Muscle of leg (tissue), 11 donors: ENCODE measurements around the gene PPP3CA. TPM values are rescaled to one million over a fixed set of nuclear protein-coding genes. Genes with fewer than 3 reads are reported as not detected.

ENCODE experiments used
- DNase-seq: peaks from one replicate; pipeline ENCODE4 v3.0.0; 2013
- H3K27ac ChIP-seq: one replicate; pipeline ENCODE4 v1.5.1; 2013; ENCODE audit warnings: mild to moderate bottlenecking, low read length, control low read depth
- H3K27me3 ChIP-seq: one replicate; pipeline ENCODE4 v1.6.1; 2013; ENCODE audit warnings: low read length; ENCODE audit not compliant: control insufficient read depth, insufficient read depth
- H3K36me3 ChIP-seq: one replicate; pipeline ENCODE4 v1.6.1; 2013; ENCODE audit warnings: low read length; ENCODE audit not compliant: control insufficient read depth, insufficient read depth
- H3K4me1 ChIP-seq: one replicate; pipeline ENCODE4 v1.6.1; 2013; ENCODE audit warnings: low read length; ENCODE audit not compliant: control insufficient read depth, insufficient read depth
- H3K4me3 ChIP-seq: one replicate; pipeline ENCODE4 v1.5.1; 2013; ENCODE audit warnings: low read length, control low read depth
- H3K9me3 ChIP-seq: replicated peaks from 2 replicates; pipeline ENCODE4 v1.6.1; 2013; ENCODE audit warnings: low read depth, low read length; ENCODE audit not compliant: control insufficient read depth
- WGBS: methylation state at CpG from one replicate; pipeline ENCODE4 v1.1.5; 2013; ENCODE audit warnings: missing lambda C conversion rate; ENCODE audit not compliant: insufficient coverage; 5-methylcytosine and 5-hydroxymethylcytosine counted together
- polyA plus RNA-seq, 8 donors: library from polyadenylated mRNA; unstranded; fragments of 120-200 nt; gene quantifications; one replicate each; pipeline versions ENCODE4 v1.2.1 to v1.2.3, GENCODE V29; 2013; ENCODE audit warnings: inconsistent platforms in 1 of 8, low replicate concordance in 1 of 8; ENCODE audit not compliant: insufficient read length in 8 of 8, insufficient read depth in 1 of 8
- total RNA-seq: library from RNA; stranded (reverse); fragments of 120-200 nt; gene quantifications from one replicate; pipeline ENCODE4 v1.2.4, GENCODE V29; 2013

The PPP3CA gene
- total and polyA plus RNA-seq, 9 donors = 18.2 to 41.9 (median 29.9) TPM

GRCh38 chr4:101122019-101122418 lies 225.3 kb downstream of the PPP3CA start:
- Histone ChIP-seq H3K9me3 (no peaks in the 10 kb centered on the region), H3K27me3 (no peaks in the 10 kb centered on the region), H3K4me1 (no peaks in the 10 kb centered on the region), H3K36me3 (no peaks in the 10 kb centered on the region), H3K4me3 (no peak overlapping the region), H3K27ac (no peak overlapping the region)
- no peak for DNase-seq

- Histone ChIP-seq H3K9me3 (no peaks in the 10 kb centered on the region), H3K36me3 (no peaks in the 10 kb centered on the region), H3K4me3 (no peak overlapping the region), H3K27me3 (no peaks in the 10 kb centered on the region), H3K4me1 (no peaks in the 10 kb centered on the region), H3K27ac (no peak overlapping the region)
- DNase-seq = no peak
- WGBS = no CpG with 5 or more reads among the region's 3 CpGs
Observed at GRCh38 chr4:101119141-101119540, 228.2 kb downstream of the PPP3CA start.

GRCh38 chr4:101118617-101119016 lies 228.7 kb downstream of the PPP3CA start:
- Histone ChIP-seq H3K9me3 (no peaks in the 10 kb centered on the region), H3K4me3 (no peak overlapping the region), H3K27ac (no peak overlapping the region), H3K4me1 (no peaks in the 10 kb centered on the region), H3K36me3 (no peaks in the 10 kb centered on the region), H3K27me3 (no peaks in the 10 kb centered on the region)
- no CpG with 5 or more reads among the region's 1 CpG for WGBS
- no peak for DNase-seq

GRCh38 chr4:101115887-101116286 lies 231.4 kb downstream of the PPP3CA start:
- DNase-seq = no peak
- WGBS = no CpG with 5 or more reads among the region's 4 CpGs
- H3K27me3 ChIP-seq = no peaks in the 10 kb centered on the region
- no peaks in the 10 kb centered on the region for H3K9me3 ChIP-seq
- H3K27ac ChIP-seq = no peak overlapping the region
- no peaks in the 10 kb centered on the region for H3K36me3 ChIP-seq
- no peak overlapping the region for H3K4me3 ChIP-seq
- no peaks in the 10 kb centered on the region for H3K4me1 ChIP-seq

GRCh38 chr4:101114936-101115372 lies 232.4 kb downstream of the PPP3CA start:
- no peak overlapping the region for H3K4me3 ChIP-seq
- no peaks in the 10 kb centered on the region for H3K9me3 ChIP-seq
- H3K27me3 ChIP-seq = no peaks in the 10 kb centered on the region
- no peaks in the 10 kb centered on the region for H3K4me1 ChIP-seq
- DNase-seq = peak; percentile 29
- no peak overlapping the region for H3K27ac ChIP-seq
- no peaks in the 10 kb centered on the region for H3K36me3 ChIP-seq
- no CpG with 5 or more reads among the region's 2 CpGs for WGBS

- no peaks in the 10 kb centered on the region for H3K9me3 ChIP-seq
- H3K27me3 ChIP-seq = no peaks in the 10 kb centered on the region
- H3K27ac ChIP-seq = no peak overlapping the region
- no peaks in the 10 kb centered on the region for H3K36me3 ChIP-seq
- no peak overlapping the region for H3K4me3 ChIP-seq
- DNase-seq = no peak
- WGBS = 83% methylated on average over 1 of the region's 6 CpGs
- H3K4me1 ChIP-seq = peaks cover 7% of the 10 kb centered on the region
Observed at GRCh38 chr4:101104312-101105052, 242.8 kb downstream of the PPP3CA start.

- H3K4me1 ChIP-seq = peaks cover 7% of the 10 kb centered on the region
- H3K9me3 ChIP-seq = no peaks in the 10 kb centered on the region
- H3K27ac ChIP-seq = peak overlapping the region; percentile 23
- DNase-seq = peak; percentile 69
- 50% methylated on average over 1 of the region's 4 CpGs for WGBS
- no peaks in the 10 kb centered on the region for H3K27me3 ChIP-seq
- no peak overlapping the region for H3K4me3 ChIP-seq
- no peaks in the 10 kb centered on the region for H3K36me3 ChIP-seq
Observed at GRCh38 chr4:101103381-101104142, 243.8 kb downstream of the PPP3CA start.

GRCh38 chr4:101102114-101102742 lies 245.1 kb downstream of the PPP3CA start:
- no CpG with 5 or more reads among the region's 1 CpG for WGBS
- DNase-seq = peak; percentile 70
- no peaks in the 10 kb centered on the region for H3K27me3 ChIP-seq

GRCh38 chr4:101101072-101101471 lies 246.3 kb downstream of the PPP3CA start:
- H3K36me3 ChIP-seq = no peaks in the 10 kb centered on the region
- no peak for DNase-seq
- no peak overlapping the region for H3K4me3 ChIP-seq
- no peaks in the 10 kb centered on the region for H3K27me3 ChIP-seq
- WGBS = no CpG with 5 or more reads among the region's 4 CpGs
- H3K27ac ChIP-seq = no peak overlapping the region
- H3K9me3 ChIP-seq = no peaks in the 10 kb centered on the region
- H3K4me1 ChIP-seq = peaks cover 7% of the 10 kb centered on the region

More at GRCh38 chr4:101102114-101102742, 245.1 kb downstream of the PPP3CA start:
- Histone ChIP-seq H3K9me3 (no peaks in the 10 kb centered on the region), H3K4me3 (no peak overlapping the region), H3K27ac (peak overlapping the region; percentile 22), H3K4me1 (peaks cover 7% of the 10 kb centered on the region), H3K36me3 (no peaks in the 10 kb centered on the region)
